Fibroblast of pulmonary artery (primary cell): ENCODE results near the gene DTX3.

Source experiments
- DNase-seq: peaks from one replicate; pipeline ENCODE4 v3.0.0-alpha.2; 2010; ENCODE audit warnings: low read depth
- H3K4me3 ChIP-seq: replicated peaks from 2 replicates; pipeline ENCODE4 v1.5.1; 2011; ENCODE audit warnings: low read depth, mild to moderate bottlenecking, control low read depth, low read length, moderate library complexity
- TF ChIP-seq, protein P1 (sequence below): IDR thresholded peaks from 2 replicates; pipeline ENCODE4 v1.5.1; 2011; ENCODE audit warnings: mild to moderate bottlenecking, control low read depth, low read length, inconsistent platforms; ENCODE audit errors: missing control alignments

DTX3 gene

DNA sequence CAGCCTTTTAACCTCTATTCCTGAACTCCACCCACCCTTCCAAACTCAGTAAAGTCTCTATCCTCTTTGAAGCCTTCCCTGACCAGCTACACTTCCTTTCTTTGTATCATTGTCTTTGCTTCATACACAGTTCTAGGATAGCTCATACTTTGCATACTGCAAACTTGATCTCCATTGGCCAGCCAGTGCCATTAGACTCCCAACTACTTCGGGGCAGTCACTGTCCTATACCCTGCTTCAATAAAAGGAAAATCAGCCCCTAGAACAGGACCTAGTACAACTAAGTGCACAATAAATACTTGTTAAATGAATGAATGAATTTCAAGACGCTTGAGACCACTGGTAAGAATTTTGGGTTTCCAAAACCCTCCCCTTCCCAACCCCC lies 14.2 kb upstream of the DTX3 start:
- no peak for DNase-seq
- peak overlapping the region; percentile 88 for H3K4me3 ChIP-seq
- TF ChIP-seq, protein P1, sequence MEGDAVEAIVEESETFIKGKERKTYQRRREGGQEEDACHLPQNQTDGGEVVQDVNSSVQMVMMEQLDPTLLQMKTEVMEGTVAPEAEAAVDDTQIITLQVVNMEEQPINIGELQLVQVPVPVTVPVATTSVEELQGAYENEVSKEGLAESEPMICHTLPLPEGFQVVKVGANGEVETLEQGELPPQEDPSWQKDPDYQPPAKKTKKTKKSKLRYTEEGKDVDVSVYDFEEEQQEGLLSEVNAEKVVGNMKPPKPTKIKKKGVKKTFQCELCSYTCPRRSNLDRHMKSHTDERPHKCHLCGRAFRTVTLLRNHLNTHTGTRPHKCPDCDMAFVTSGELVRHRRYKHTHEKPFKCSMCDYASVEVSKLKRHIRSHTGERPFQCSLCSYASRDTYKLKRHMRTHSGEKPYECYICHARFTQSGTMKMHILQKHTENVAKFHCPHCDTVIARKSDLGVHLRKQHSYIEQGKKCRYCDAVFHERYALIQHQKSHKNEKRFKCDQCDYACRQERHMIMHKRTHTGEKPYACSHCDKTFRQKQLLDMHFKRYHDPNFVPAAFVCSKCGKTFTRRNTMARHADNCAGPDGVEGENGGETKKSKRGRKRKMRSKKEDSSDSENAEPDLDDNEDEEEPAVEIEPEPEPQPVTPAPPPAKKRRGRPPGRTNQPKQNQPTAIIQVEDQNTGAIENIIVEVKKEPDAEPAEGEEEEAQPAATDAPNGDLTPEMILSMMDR, result no peak

DNA sequence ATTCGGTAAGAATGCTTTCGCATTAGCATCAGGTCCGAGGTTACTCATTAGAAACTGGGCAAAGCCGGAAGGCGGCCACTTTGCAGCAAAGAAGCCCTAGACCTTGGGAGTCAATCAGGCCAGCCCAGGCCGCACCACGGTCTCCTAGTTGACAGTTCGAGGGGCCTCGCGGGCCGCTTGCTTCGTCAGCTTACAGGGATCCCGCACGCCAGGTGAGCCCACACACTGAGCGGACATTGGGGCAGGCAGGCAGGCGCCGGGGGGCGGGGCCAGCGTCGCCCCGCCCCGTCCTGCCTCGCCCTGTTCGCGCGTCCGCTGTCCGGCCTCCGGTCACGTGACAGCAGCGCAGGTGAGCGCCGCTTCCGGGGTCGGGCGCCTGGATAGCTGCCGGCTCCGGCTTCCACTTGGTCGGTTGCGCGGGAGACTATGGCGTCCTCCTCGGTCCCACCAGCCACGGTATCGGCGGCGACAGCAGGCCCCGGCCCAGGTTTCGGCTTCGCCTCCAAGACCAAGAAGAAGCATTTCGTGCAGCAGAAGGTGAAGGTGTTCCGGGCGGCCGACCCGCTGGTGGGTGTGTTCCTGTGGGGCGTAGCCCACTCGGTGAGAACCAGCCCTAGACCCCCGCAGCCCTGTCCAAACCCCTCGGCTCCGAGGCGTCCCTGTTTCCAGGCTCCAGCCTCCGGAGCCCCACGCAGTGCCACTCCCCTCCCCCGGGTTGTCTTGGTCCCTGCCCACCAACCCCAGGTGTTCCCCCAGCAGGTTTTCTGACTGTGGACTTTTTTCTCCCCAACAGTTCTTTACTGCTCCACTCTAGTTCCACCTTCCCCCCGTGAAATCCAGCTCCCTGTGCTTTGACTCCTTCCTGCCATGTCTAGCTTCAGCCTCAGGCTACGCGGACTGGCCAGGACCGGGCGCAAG lies 13.5 kb upstream of the DTX3 start, which contains the start of gene PIP4K2C:
Gene PIP4K2C, plus strand, starts transcription at position 329 of the 918 bp plus-strand sequence. Its CDS starts 98 bp downstream, at position 427.
- TF ChIP-seq, protein P1, result no peak
- peak; percentile 36 for DNase-seq
- H3K4me3 ChIP-seq, result peak within 1 kb of the TSS; percentile 88

DNA sequence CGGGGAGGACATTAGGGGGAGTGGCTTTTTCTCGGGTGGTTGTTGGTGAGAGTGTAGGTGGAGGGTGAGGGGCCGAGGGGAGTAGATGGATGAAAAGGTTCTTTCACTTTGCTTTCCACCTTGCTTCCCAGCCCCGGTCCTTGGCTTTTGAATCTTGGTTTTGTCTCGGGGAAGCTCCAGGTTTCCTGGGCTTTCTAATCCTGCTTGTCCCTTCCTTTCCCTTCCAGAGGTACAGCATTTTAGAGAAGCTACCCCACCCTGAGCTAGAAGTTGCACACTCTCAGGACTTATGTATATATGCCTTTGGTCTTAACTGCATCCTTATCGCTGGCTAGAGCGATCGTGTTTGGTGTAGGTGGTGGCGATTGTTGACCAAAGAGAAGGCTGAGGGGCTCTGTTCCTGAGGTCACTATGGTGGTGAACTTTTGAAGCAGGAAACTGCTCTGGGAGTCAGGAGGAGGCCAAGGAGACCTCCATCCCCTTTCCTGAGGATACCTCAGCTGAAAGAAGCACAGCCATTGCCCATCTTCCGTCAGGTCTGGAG lies 12.8 kb upstream of the DTX3 start:
- no peak for DNase-seq
- TF ChIP-seq, protein P1, result no peak
- H3K4me3 ChIP-seq, result peak overlapping the region; percentile 88

DNA sequence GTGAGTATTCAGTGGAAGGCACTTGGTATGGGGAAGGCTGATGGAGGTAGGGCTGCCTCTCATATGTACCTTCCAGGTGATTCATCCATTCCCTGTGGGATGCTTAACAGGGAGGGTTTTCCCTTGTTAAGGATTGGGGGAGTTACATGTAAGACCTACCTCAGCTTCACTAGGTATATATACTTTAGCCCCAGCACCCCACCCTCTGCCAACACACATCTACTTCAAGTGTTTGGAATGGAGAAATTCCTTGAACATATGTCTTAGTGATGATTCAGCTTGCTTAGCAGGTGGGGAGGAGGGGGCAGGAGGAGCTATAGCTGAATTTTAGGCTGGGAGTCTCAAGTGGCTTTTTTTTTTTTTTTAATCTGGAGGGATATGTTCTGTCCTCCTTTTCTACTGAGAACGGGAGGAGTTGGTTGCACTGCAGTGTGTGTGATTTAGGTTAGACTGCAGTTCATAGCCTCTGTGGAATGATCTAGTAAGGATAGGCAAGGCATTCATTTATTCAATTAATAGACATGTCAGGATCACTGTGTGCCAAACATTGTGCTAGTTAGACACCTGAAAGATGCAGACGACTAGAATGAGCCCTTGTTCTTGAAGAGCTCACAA lies 12.0 kb upstream of the DTX3 start:
- H3K4me3 ChIP-seq, result no peak overlapping the region
- DNase-seq, result no peak
- TF ChIP-seq, protein P1, result no peak

DNA sequence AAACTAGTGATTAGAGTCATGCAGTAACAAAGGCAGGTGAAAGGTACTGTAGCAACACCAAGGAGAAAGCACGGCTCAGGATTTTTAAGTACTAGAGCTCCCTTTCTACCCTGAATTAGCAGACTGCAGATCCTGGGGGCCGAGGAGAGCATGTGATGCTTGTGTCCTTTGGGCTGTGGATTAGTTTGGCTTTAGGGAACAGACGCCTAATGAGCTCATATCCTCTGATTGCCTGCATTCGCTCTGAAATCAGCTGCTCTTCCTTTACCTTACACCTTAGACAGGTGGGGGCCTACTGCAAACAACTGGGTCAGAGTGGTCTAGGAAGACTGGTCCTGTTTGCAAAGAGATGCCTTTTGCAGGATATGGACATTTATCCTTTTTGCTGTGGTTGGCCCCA lies 11.4 kb upstream of the DTX3 start:
- TF ChIP-seq, protein P1, result no peak
- DNase-seq, result no peak
- no peak overlapping the region for H3K4me3 ChIP-seq

DNA sequence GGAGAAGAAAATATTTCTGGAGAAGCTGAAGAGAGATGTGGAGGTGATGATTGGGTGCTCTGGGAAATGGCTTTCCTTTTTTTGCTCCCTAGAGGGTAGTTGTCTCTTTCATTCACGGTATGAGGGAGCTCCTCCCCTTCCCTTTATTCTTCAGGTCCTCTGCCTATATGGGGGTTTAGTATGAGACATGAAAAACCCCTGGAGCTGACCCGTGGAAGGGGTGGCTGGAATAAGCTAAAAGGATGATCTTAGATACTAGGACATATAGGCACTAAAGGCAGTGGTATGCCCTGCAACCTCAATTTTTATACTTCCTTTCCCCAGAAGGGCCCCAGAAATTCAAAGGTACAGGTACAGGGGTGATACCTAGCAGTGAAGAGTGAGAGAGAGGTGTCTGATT lies 4.2 kb upstream of the DTX3 start:
- TF ChIP-seq, protein P1, result no peak
- DNase-seq, result no peak

More for the DNA sequence above, 4.2 kb upstream of the DTX3 start:
- H3K4me3 ChIP-seq, result no peak overlapping the region
